GM13976 (cell line): ENCODE measurements around the gene ANO2.

Source experiments
- DNase-seq: peaks from one replicate; pipeline ENCODE4 v3.0.0; 2012; ENCODE audit warnings: low spot score
- in situ Hi-C: fragments of 300-500 bp; cut with MboI; formaldehyde crosslinking; loops from one replicate; pipeline ENCODE4 v1.12.0; 2022; ENCODE audit warnings: low sequenced_read_pairs, mixed read lengths, inconsistent platforms; ENCODE audit not compliant: unreplicated experiment
- TF ChIP-seq, protein P1 (sequence below): IDR thresholded peaks from 2 replicates; pipeline ENCODE4 v1.5.1; 2012; ENCODE audit warnings: borderline replicate concordance, mild to moderate bottlenecking; ENCODE audit not compliant: insufficient read depth; ENCODE audit errors: extremely low read depth, missing control alignments, control extremely low read depth

The ANO2 gene

GRCh38 chr12:5573390-5573789 lies 371.7 kb downstream of the ANO2 start:
- TF ChIP-seq, protein P1, sequence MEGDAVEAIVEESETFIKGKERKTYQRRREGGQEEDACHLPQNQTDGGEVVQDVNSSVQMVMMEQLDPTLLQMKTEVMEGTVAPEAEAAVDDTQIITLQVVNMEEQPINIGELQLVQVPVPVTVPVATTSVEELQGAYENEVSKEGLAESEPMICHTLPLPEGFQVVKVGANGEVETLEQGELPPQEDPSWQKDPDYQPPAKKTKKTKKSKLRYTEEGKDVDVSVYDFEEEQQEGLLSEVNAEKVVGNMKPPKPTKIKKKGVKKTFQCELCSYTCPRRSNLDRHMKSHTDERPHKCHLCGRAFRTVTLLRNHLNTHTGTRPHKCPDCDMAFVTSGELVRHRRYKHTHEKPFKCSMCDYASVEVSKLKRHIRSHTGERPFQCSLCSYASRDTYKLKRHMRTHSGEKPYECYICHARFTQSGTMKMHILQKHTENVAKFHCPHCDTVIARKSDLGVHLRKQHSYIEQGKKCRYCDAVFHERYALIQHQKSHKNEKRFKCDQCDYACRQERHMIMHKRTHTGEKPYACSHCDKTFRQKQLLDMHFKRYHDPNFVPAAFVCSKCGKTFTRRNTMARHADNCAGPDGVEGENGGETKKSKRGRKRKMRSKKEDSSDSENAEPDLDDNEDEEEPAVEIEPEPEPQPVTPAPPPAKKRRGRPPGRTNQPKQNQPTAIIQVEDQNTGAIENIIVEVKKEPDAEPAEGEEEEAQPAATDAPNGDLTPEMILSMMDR = no peak
- no peak for DNase-seq
- in situ Hi-C loops = no loop called here

- in situ Hi-C loops = no loop called here
- TF ChIP-seq, protein P1 = no peak
- no peak for DNase-seq
Measured at GRCh38 chr12:5571115-5571514, 373.9 kb downstream of the ANO2 start.

DNA sequence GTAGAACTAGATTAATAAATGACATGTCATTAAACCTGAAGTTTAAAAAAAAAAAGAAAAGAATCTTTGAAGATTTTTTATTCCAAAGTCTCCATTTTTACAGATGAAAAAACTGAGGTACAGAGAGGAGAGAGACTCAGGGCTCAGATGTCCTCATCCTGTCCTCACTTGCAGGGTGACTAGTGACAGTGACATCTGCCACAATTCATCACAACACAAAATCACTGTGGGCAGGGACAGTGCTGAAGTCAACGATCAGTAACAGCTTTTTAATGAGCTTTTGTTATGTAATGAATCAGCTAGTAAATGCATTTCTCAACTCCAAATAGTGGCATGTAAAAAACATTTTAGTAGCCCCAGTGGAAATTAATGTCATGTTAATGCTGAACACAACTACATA lies 374.6 kb downstream of the ANO2 start:
- in situ Hi-C loops = no loop called here
- DNase-seq = no peak
- TF ChIP-seq, protein P1 = no peak

DNA sequence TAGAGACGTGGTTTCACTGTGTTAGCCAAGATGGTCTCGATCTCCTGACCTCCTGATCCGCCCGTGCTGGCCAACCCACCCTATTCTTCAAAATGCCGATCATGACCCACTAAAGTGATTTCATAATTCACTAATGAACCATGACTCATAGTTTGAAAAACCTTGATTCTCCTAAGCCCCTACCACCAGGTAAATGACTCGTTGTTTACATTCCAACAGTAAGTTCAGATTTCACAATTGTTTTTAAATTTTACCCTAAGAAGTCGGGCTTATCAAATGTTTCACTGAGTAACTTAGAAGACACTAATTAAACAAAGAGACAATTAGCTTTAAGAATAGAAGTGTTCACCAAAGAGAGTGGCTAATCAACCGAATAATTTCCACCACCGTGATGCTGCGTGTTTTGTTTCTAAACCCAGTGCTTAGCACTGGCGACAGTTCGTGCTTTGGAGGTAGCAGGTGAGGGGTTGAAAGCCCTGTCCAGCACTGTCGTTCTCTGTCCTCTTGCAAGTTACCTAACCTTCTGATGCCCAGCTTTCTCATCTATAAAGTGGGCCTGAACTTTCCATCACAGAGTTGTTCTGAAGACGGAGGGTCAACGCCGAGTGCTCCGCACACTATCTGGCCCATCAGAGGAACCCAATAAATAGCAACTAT lies 376.6 kb downstream of the ANO2 start:
- in situ Hi-C loops = no loop called here
- TF ChIP-seq, protein P1 = no peak
- DNase-seq = no peak

GRCh38 chr12:5567016-5567725 lies 377.9 kb downstream of the ANO2 start:
- in situ Hi-C loops = no loop called here
- TF ChIP-seq, protein P1 = no peak
- DNase-seq = no peak

GRCh38 chr12:5565933-5566599 lies 379.0 kb downstream of the ANO2 start:
- TF ChIP-seq, protein P1 = no peak
- DNase-seq = no peak

More at GRCh38 chr12:5565933-5566599, 379.0 kb downstream of the ANO2 start:
- in situ Hi-C loops = no loop called here
